ENCODE data around the gene FANCC.

The FANCC gene

DNA sequence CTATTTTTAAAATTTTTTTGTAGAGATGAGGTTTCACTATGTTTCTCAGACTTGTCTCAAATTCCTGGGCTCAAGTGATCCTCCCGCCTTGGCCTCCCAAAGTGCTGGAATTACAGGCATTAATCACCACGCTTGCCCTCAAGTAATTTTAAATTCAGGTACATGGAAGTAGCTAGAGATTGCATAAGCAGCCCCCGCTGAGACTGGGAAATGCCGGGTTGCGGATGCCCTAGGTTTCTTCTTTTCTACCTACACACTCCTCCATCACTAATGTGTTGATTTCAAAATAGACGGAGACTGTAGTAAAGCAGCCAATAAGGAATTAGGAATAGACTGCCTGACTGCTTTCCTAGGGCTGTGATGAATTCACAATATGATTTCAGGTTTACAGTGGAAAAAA is 202.4 kb downstream of the FANCC start:
- DNase-seq, result no peak

DNA sequence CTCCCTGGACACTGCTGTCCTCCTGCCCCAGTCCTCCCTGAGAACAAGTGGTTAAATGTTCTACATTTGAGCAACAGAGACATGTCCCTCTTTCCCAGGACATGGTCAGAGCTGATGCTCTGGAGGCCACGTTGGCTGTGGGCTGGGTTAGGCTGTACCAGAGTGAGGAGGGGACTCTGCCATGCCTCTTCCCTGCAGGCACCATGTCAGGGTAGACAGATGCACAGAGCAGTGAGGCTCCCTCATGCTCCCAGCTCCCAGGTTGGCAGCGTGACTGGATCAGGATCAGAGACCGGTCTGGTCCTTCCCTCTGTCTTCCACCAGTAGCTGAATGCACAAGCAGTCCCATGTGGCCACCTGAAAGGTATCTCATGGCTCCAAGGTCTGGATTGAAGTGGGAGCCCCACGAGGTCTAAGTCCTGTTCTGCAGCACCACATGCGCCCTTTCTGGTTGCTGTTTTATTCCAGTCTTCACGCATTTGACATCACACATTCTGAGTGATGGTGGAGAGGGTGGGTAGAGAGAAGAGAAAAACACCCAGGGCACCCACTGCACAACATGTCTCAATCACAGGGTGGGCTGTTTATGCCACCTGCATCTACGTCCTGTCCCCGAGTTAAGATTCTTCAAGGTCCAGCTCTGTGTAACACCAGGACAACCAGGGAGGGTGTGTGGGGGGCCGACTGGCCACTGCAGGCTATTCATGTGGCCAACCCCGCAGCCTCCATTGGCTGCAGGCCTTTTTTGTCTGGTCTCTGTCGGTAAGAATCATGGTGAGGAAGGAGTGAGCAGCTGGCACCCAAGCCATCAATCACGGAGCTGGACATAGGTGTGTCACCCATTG is 204.9 kb downstream of the FANCC start:
- DNase-seq, result no peak

- no peak for DNase-seq
Observed at GRCh38 chr9:95111716-95112115, 205.8 kb downstream of the FANCC start.

DNA sequence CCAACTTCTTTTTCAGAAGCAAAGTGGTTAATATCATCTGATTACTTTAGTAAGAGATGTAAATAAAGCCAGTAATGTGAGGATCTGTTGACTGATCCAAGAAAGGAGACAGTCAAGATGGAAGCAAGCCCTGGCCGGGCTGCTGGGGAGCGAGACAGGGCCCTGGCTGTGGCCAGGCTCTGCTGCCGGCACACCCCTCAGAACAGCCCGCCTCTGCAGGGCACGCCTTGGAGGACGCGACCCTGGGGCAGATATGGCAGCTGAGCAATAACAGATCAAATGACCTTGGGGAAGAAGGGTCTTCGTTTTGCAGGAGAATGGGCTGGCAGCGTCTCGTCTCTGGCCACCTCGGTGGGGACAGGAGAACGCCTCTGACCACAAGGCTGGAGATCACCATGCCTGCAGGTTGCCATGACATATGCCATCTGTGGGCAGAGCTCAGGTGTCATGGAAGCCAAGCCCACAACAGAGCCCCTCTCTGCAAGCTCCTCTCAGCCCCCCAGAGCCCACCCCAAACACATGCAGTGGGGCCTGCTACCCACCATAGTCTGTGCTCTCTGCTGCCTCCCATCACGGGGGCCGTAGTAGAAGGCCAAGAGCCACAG is 206.5 kb downstream of the FANCC start:
- no peak for DNase-seq

DNA sequence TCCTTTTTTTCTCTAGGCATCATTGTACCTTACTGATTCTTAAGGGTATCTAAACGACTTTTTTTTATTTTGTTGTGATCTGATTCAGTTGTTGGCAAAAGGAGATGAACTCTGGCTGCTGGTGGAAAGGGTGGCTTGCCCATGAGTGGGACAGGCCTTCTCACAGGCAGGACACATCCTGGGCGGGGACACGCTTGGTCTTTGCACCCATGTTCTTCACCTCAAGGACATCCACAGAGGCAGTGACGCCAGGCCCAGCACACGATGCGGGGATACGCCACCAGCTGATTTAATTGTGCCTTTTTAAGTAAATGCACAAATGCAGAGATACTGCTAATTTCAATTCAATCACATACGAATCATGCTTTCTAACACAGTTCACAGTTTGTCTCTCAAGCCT is 208.1 kb downstream of the FANCC start:
- DNase-seq, result no peak

DNA sequence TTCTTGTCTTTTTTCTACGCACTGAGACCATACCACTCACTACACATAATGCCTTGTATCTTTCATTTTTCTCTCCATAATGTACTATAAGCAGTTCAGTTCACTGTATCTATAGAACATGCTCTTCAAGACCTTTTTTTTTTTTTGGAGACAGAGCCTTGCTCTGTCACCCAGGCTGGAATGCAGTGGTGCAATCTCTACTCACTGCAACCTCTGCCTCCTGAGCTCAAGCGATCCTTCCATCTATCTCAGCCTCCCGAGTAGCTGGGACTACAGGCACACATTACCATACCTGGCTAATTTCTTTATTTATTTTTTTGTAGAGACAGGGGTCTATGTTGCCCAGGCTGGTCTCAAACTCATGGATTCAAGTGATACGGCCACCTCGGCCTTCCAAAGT is 208.7 kb downstream of the FANCC start:
- DNase-seq, result no peak

DNA sequence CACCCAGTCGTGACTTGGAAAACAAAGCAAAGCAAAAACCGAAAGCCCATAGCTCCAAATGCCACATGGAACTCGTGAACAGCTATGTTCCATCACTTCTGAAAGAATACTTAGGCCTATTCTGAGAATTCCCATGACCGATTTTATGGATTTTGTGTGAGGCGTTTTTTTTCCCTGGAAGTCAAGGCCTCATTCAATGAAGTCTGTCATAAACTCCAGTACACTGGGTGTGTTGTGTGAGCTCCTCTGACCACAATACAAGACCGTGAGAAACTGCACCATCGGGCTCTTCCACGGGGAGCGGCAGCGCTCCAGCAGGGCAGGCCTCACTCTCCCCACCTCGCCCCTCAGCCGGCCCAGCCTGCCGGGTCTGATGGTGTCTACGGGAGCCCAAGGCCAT is 209.5 kb downstream of the FANCC start:
- DNase-seq, result no peak

DNA sequence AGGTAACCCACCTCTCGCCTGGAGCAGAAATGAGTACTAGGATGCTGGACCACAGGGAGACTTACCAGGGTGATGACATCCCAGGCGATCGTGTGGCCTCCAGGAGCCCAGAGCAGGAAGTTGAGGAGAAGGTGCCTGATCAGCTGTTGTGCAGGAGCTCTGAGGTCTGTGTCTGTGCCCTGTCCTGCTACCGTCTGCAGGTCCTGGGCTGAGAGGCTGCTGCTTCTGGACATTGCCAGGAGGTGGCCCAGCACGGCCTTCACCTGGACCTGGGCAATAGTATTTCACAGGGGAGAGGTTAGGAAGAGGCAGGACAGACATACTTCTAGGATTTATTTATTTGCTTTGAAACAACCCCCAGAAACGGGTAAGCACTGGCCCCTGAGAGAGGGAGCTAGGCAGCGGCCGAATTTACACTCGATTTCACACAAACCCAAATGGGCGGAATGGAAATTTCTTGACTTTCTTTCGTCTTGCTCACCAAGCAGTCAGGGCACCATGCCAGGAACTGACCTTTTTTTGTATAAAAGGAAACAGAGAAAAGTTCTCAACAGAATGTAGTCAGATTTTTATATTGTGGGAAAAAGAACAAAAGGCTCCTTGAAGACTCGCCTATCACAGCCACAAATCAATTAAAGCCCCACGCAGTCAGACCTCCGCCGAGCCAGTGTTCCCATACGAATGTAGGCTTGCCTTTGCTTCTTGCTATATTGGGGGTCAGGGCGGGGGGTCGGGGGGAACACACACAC is 210.3 kb downstream of the FANCC start:
- no peak for DNase-seq

DNA sequence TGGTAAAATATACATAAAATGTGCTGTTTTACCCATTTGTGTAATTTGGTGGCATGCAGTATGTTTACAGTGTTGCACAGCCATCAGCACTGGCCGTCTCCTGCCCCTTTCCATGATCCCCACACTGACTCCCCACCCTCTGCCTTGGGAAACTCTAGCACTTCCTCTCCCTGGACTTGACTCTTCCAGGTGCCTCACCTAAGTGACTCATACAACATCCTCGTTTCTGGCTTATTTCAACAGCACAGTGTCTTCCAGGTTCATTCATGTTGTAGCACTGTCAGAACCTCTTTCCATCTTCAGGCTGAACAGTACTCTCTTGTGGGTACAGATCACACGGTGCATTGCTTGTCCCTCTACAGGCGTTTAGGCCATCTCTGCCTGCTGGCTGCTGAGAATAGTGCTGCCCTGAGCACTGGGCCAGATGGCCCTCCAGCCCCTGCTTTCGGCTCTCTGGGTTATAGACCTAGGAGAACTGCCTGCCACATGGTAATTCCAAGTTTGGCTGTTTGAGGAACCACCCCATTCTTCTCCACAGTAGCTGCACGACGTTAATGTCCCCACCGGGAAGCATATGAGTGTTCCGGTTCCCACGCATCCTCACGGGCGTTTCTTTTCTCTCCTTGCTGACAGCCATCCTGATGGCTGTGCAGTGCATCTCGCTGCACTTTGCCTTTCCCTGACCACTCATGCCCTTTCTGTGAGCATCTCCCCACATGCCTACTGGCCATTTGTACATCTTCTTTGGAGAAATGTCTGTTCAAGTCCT is 211.8 kb downstream of the FANCC start:
- no peak for DNase-seq

- DNase-seq, result no peak
Observed at GRCh38 chr9:95104980-95105379, 212.5 kb downstream of the FANCC start.

DNA sequence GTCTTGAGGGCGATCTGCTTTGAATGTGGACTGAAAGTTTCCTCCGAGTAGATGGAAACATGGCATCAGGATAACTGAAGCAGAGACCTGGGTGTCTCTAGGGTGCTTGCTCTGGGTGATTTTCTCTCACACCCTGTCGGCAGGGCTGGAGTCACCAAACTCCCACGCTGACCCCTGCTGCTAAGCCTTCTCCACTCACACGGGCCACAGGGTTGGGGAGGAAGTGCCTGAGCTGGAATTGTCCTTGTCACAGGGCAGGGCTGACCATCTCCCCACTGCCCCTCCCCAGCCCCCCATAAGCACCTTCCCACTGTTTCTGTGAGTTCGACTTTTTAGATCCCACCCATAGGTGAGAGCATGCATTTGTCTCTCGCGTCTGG is 212.9 kb downstream of the FANCC start:
- no peak for DNase-seq

- no peak for DNase-seq
Observed at GRCh38 chr9:95103871-95104580, 213.5 kb downstream of the FANCC start.

- DNase-seq, result no peak
Observed at GRCh38 chr9:95103281-95103771, 214.2 kb downstream of the FANCC start.

GRCh38 chr9:95102572-95102971 is 214.9 kb downstream of the FANCC start:
- DNase-seq, result no peak

DNA sequence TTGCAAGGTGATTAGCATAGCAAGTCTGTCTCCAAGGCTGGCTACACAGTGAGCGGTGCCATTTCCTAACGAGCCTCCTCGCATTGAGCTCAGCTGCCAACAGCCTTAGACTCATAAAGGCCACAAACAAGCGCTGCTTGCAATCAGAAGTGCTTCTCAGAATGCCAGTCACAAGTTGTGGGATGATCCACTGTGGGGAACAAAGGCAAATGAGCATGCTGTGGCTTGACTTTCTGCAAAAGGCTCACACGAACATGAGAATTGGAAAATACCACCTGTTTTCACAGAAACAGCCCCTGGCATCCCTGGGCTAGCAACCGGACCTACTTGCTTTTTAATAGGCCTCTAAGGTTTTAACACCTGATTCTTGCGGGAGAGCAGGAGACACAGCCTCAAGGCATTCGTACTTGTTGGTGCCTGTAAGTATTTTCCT is 215.5 kb downstream of the FANCC start:
- no peak for DNase-seq

GRCh38 chr9:95101326-95101725 is 216.2 kb downstream of the FANCC start:
- no peak for DNase-seq

DNA sequence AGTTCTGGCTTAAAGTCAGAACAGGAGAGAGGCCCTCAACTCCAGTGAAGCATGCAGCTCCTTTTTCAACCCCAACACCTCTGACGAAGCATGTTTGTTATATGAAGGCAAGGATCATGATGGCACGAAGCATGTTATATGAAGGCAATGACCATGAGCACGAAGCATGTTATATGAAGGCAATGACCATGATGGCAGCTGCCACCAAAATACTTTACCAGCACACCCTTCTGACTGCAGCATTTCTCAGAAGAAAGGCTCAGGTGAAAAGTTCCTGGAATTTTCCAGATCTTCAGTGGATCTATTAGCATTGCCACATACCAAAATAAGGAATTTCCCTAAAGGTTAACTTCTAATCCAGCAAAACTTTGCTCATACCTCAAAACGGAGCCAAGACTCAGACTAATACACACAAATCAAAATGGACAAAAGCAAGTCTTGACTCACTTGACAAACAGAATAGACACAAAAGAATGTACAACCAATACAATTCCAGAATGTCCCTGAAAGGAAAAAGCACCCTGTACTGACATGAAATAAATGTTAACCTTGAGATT is 217.4 kb downstream of the FANCC start:
- no peak for DNase-seq

DNA sequence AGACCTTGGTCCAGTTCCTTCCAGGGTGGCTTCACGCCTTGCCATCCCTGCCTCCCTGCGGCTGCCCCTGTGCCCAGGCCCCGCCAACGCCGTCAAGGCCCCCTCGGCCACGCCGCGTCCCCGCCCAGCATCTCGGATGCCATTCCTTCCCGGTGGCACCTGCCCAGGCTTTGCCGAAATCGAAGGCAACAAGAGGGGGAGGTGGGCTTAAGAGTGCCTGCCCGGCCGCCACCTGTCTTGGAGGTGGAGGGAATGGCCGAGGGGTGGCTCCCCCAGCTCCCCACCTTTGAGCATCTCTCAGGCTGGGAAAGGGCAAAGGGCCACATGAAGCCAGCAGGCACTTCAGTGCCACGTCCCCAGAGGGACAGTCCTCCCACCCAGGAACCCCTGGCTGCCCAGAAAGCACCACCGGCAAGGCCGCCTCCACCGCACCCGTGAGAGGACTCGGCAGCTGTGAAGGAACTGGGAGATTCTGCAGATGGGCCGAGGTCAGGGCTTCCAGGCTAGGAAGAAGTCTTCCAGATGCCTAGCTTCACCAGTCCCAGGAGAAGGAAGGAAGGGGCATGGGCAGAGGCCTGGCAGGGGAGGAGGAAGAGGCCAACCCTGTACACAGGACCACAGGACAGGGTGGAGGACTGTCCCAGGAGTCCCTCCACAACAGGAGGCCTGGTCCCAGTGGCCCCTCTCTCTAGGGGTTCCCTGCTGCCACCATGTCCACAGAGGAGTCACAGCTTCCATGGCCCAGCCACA is 218.0 kb downstream of the FANCC start:
- DNase-seq, result no peak

- DNase-seq, result no peak
Observed at GRCh38 chr9:95098391-95098921, 219.1 kb downstream of the FANCC start.

GRCh38 chr9:95097279-95097678 is 220.2 kb downstream of the FANCC start:
- no peak for DNase-seq

GRCh38 chr9:95096807-95097206 is 220.7 kb downstream of the FANCC start:
- no peak for DNase-seq
